DOHH2 (cell line): Measurements from ENCODE around the gene SLBP.

Source experiments
- H3F3A ChIP-seq: fragments of 200-600 bp; sonication (generic), shearing (Covaris generic); 2 replicates; pipeline ENCODE4 v1.6.0; 2016; ENCODE audit warnings: antibody characterized with exemption, mild to moderate bottlenecking; ENCODE audit not compliant: control insufficient read depth, insufficient read depth
- H3K27ac ChIP-seq: fragments of 200-600 bp; sonication (generic); 2 replicates; pipeline ENCODE4 v1.5.1; 2014; ENCODE audit warnings: low read depth, mild to moderate bottlenecking, low read length, moderate library complexity
- H3K27me3 ChIP-seq: fragments of 200-600 bp; sonication (generic); 2 replicates; pipeline ENCODE4 v1.6.1; 2014; ENCODE audit warnings: mild to moderate bottlenecking, low read length, mixed read lengths; ENCODE audit not compliant: control insufficient read depth
- H3K36me3 ChIP-seq: fragments of 200-600 bp; sonication (generic); 2 replicates; pipeline ENCODE4 v1.6.1; 2014; ENCODE audit warnings: mild to moderate bottlenecking, low read length, moderate library complexity, mixed read lengths; ENCODE audit not compliant: control insufficient read depth
- H3K4me1 ChIP-seq: fragments of 200-600 bp; sonication (generic); 2 replicates; pipeline ENCODE4 v1.6.1; 2014; ENCODE audit warnings: mild to moderate bottlenecking, low read length, mixed read lengths; ENCODE audit not compliant: control insufficient read depth
- H3K4me2 ChIP-seq: fragments of 200-600 bp; sonication (generic); 2 replicates; pipeline ENCODE4 v1.6.0; 2014; ENCODE audit warnings: mild to moderate bottlenecking, low read length, moderate library complexity
- H3K4me3 ChIP-seq: fragments of 200-600 bp; sonication (generic); 2 replicates; pipeline ENCODE4 v1.5.1; 2014; ENCODE audit warnings: mild to moderate bottlenecking, low read length, mixed read lengths
- H3K79me2 ChIP-seq: fragments of 200-600 bp; sonication (generic); 2 replicates; pipeline ENCODE4 v1.6.1; 2014; ENCODE audit warnings: mild to moderate bottlenecking, low read length, mixed read lengths; ENCODE audit not compliant: control insufficient read depth
- H3K9me2 ChIP-seq: fragments of 200-600 bp; sonication (generic); replicated peaks from 2 replicates; pipeline ENCODE4 v1.6.1; 2014; ENCODE audit warnings: mild to moderate bottlenecking, low read length, mixed read lengths; ENCODE audit not compliant: control insufficient read depth
- H3K9me3 ChIP-seq: fragments of 200-600 bp; sonication (generic); 2 replicates; pipeline ENCODE4 v1.6.1; 2014; ENCODE audit warnings: antibody characterized with exemption, low read length, mixed read lengths; ENCODE audit not compliant: control insufficient read depth, insufficient read depth
- H4K20me1 ChIP-seq: fragments of 200-600 bp; sonication (generic); 2 replicates; pipeline ENCODE4 v1.6.0; 2014; ENCODE audit warnings: low read depth, mild to moderate bottlenecking, antibody characterized with exemption, low read length, moderate library complexity; ENCODE audit not compliant: control insufficient read depth, insufficient read depth
- CTCF ChIP-seq: fragments of 200-600 bp; sonication (generic); IDR thresholded peaks from one replicate; pipeline ENCODE4 v1.5.1; 2014; ENCODE audit warnings: antibody characterized with exemption, mild to moderate bottlenecking, low read depth, low read length; ENCODE audit not compliant: poor library complexity, severe bottlenecking
- EZH2phosphoT487 ChIP-seq: fragments of 200-600 bp; sonication (generic); IDR thresholded peaks from 2 replicates; pipeline ENCODE4 v1.6.1; 2017; ENCODE audit warnings: borderline replicate concordance, mild to moderate bottlenecking, antibody characterized with exemption, low read length, moderate library complexity, mixed read lengths

Gene SLBP

GRCh38 chr4:1757836-1758235 is 45.7 kb upstream of the SLBP start:
- no peak overlapping the region for H3K27ac ChIP-seq
- TF ChIP-seq EZH2phosphoT487 = no peak

GRCh38 chr4:1756893-1757779 is 45.0 kb upstream of the SLBP start:
- Histone ChIP-seq H3K4me1 (no peaks in the 10 kb centered on the region), H3K79me2 (no peaks in the 10 kb centered on the region), H4K20me1 (peaks cover 4% of the 10 kb centered on the region; the same call in 1 of the 2 replicates), H3K27me3 (0 out of 2 replicates have a peak, but pooled peaks cover 1% of the 10 kb centered on the region), H3K36me3 (no peaks in the 10 kb centered on the region), H3F3A (no peaks in the 10 kb centered on the region), H3K4me3 (no peak overlapping the region), H3K27ac (no peak overlapping the region), H3K9me2 (no peaks in the 10 kb centered on the region), H3K4me2 (no peak overlapping the region), H3K9me3 (no peaks in the 10 kb centered on the region)
- TF ChIP-seq CTCF = no peak
- no peak for TF ChIP-seq EZH2phosphoT487

More at GRCh38 chr4:1757836-1758235, 45.7 kb upstream of the SLBP start:
- no peaks in the 10 kb centered on the region for H3K4me1 ChIP-seq
- H3K4me3 ChIP-seq = no peak overlapping the region
- no peaks in the 10 kb centered on the region for H3K36me3 ChIP-seq
- no peaks in the 10 kb centered on the region for H3K9me2 ChIP-seq
- H3K4me2 ChIP-seq = no peak overlapping the region
- H3K79me2 ChIP-seq = no peaks in the 10 kb centered on the region
- peaks cover 4% of the 10 kb centered on the region; the same call in 1 of the 2 replicates for H3K27me3 ChIP-seq
- H3F3A ChIP-seq = no peaks in the 10 kb centered on the region
- H3K9me3 ChIP-seq = no peaks in the 10 kb centered on the region
- H4K20me1 ChIP-seq = peaks cover 4% of the 10 kb centered on the region; the same call in 1 of the 2 replicates

GRCh38 chr4:1756079-1756478 is 44.0 kb upstream of the SLBP start:
- no peak for TF ChIP-seq EZH2phosphoT487
- TF ChIP-seq CTCF = no peak

GRCh38 chr4:1755297-1755696 is 43.2 kb upstream of the SLBP start:
- no peaks in the 10 kb centered on the region; the same call in 1 of the 2 replicates for H3K27me3 ChIP-seq
- H3K27ac ChIP-seq = no peak overlapping the region
- no peaks in the 10 kb centered on the region for H3K36me3 ChIP-seq
- no peaks in the 10 kb centered on the region for H3K4me1 ChIP-seq
- H3K79me2 ChIP-seq = no peaks in the 10 kb centered on the region
- no peak overlapping the region for H3K4me2 ChIP-seq
- no peak overlapping the region for H3K4me3 ChIP-seq
- no peaks in the 10 kb centered on the region for H4K20me1 ChIP-seq
- no peak for TF ChIP-seq EZH2phosphoT487
- TF ChIP-seq CTCF = no peak
- H3F3A ChIP-seq = no peaks in the 10 kb centered on the region
- H3K9me3 ChIP-seq = no peaks in the 10 kb centered on the region
- no peaks in the 10 kb centered on the region for H3K9me2 ChIP-seq

More at GRCh38 chr4:1756079-1756478, 44.0 kb upstream of the SLBP start:
- no peaks in the 10 kb centered on the region for H3K9me2 ChIP-seq
- H4K20me1 ChIP-seq = no peaks in the 10 kb centered on the region
- H3K9me3 ChIP-seq = no peaks in the 10 kb centered on the region
- H3K36me3 ChIP-seq = no peaks in the 10 kb centered on the region
- no peaks in the 10 kb centered on the region for H3F3A ChIP-seq
- no peaks in the 10 kb centered on the region for H3K79me2 ChIP-seq
- no peaks in the 10 kb centered on the region for H3K4me1 ChIP-seq
- no peak overlapping the region for H3K27ac ChIP-seq
- H3K4me2 ChIP-seq = no peak overlapping the region
- no peak overlapping the region for H3K4me3 ChIP-seq
- H3K27me3 ChIP-seq = no peaks in the 10 kb centered on the region
